HG02973 (cell line): ENCODE results near the gene PEX13.
"Not testable (repeated sequence)": the region's sequence is repeated elsewhere in the genome, so short reads cannot be mapped to it uniquely, and the experiment has no call there.

ENCODE experiments used
- ATAC-seq: cut with Tn5 transposase; IDR thresholded peaks from one replicate; pipeline ENCODE4 v1.9.1; 2021; ENCODE audit warnings: moderate library complexity; ENCODE audit not compliant: unreplicated experiment

PEX13 gene

GRCh38 chr2:61017556-61018317 is at the start of gene PEX13, which contains the start of gene PUS10:
Gene PEX13, plus strand, starts transcription at chr2:61017720. Its CDS starts 40 bp downstream, at chr2:61017760.
Gene PUS10, minus strand, starts transcription at chr2:61018255. Its CDS starts 6,365 bp downstream, at chr2:61011890.
- ATAC-seq: peak; percentile 67

GRCh38 chr2:60972889-60973656 is 44.4 kb upstream of the PEX13 start:
- no peak for ATAC-seq

- ATAC-seq: no peak
These were observed 43.8 kb upstream of the PEX13 start for GRCh38 chr2:60973705-60974104.

GRCh38 chr2:60974652-60975051 is 42.9 kb upstream of the PEX13 start:
- ATAC-seq: no peak

GRCh38 chr2:60976256-60976850 is 41.2 kb upstream of the PEX13 start:
- no peak for ATAC-seq

- ATAC-seq: peak; percentile 62
These were observed 40.5 kb upstream of the PEX13 start for GRCh38 chr2:60976875-60977561.

- no peak for ATAC-seq
These were observed 40.0 kb upstream of the PEX13 start for GRCh38 chr2:60977562-60977895.

- no peak for ATAC-seq
These were observed 38.3 kb upstream of the PEX13 start for GRCh38 chr2:60979231-60979630.

- peak; percentile 38 for ATAC-seq
These were observed 37.3 kb upstream of the PEX13 start for GRCh38 chr2:60980071-60980815.

- ATAC-seq: not testable (repeated sequence)
These were observed 35.5 kb upstream of the PEX13 start for GRCh38 chr2:60982066-60982465.

GRCh38 chr2:60984720-60985119 is 32.8 kb upstream of the PEX13 start:
- peak; percentile 49 for ATAC-seq

GRCh38 chr2:60987041-60987440 is 30.5 kb upstream of the PEX13 start:
- ATAC-seq: no peak

GRCh38 chr2:60987656-60988055 is 29.9 kb upstream of the PEX13 start:
- ATAC-seq: not testable (repeated sequence)

GRCh38 chr2:60989259-60989658 is 28.3 kb upstream of the PEX13 start:
- ATAC-seq: no peak

GRCh38 chr2:60991644-60992043 is 25.9 kb upstream of the PEX13 start:
- ATAC-seq: no peak

- ATAC-seq: peak; percentile 97
These were observed 24.5 kb upstream of the PEX13 start for GRCh38 chr2:60992985-60993392.

GRCh38 chr2:60994131-60994530 is 23.4 kb upstream of the PEX13 start:
- ATAC-seq: no peak

- ATAC-seq: peak; percentile 47
These were observed 18.6 kb upstream of the PEX13 start for GRCh38 chr2:60998628-60999545.

GRCh38 chr2:61005736-61006135 is 11.8 kb upstream of the PEX13 start:
- no peak for ATAC-seq
